Hepatocyte (in vitro differentiated cells): ENCODE measurements around the gene DHDDS. TPM values are rescaled to one million over a fixed set of nuclear protein-coding genes. Genes with fewer than 3 reads are reported as not detected.
A peak's percentile ranks its signal among the peaks of the same experiment; 100 is the strongest.

Source experiments
- DNase-seq: peaks from one replicate; pipeline ENCODE4 v3.0.0-alpha.2; 2016; ENCODE audit warnings: low spot score
- H2AFZ ChIP-seq: fragments of 200-600 bp; sonication (generic); 2 replicates; pipeline ENCODE4 v1.6.0; 2016; ENCODE audit warnings: antibody characterized with exemption, mild to moderate bottlenecking
- H3K27ac ChIP-seq: fragments of 200-600 bp; sonication (generic); 2 replicates; pipeline ENCODE4 v1.5.1; 2016; ENCODE audit warnings: mild to moderate bottlenecking
- H3K27me3 ChIP-seq: fragments of 200-600 bp; sonication (generic); 2 replicates; pipeline ENCODE4 v1.6.1; 2016
- H3K36me3 ChIP-seq: fragments of 200-600 bp; sonication (generic); replicated peaks from 2 replicates; pipeline ENCODE4 v1.5.1; 2016; ENCODE audit warnings: low read depth; ENCODE audit not compliant: insufficient read depth
- H3K4me1 ChIP-seq: fragments of 200-600 bp; sonication (generic); 2 replicates; pipeline ENCODE4 v1.5.1; 2016; ENCODE audit warnings: mild to moderate bottlenecking, moderate library complexity; ENCODE audit not compliant: insufficient read depth
- H3K4me2 ChIP-seq: fragments of 200-600 bp; sonication (generic); 2 replicates; pipeline ENCODE4 v1.6.0; 2016
- H3K4me3 ChIP-seq: fragments of 200-600 bp; sonication (generic); 2 replicates; pipeline ENCODE4 v1.5.1; 2016; ENCODE audit warnings: mild to moderate bottlenecking
- H3K79me2 ChIP-seq: fragments of 200-600 bp; sonication (generic); 2 replicates; pipeline ENCODE4 v1.6.0; 2017; ENCODE audit warnings: mild to moderate bottlenecking
- H3K9me2 ChIP-seq: fragments of 200-600 bp; sonication (generic); replicated peaks from 2 replicates; pipeline ENCODE4 v1.6.0; 2017; ENCODE audit warnings: mild to moderate bottlenecking; ENCODE audit not compliant: insufficient read depth
- H3K9me3 ChIP-seq: fragments of 200-600 bp; sonication (generic); 2 replicates; pipeline ENCODE4 v1.5.1; 2016; ENCODE audit warnings: low read depth, mild to moderate bottlenecking
- H4K20me1 ChIP-seq: fragments of 200-600 bp; sonication (generic); 2 replicates; pipeline ENCODE4 v1.6.0; 2016; ENCODE audit warnings: mild to moderate bottlenecking; ENCODE audit not compliant: insufficient read depth, poor library complexity, severe bottlenecking
- EZH2 ChIP-seq: fragments of 200-600 bp; sonication (generic); IDR thresholded peaks from 2 replicates; pipeline ENCODE4 v1.6.1; 2016; ENCODE audit warnings: antibody characterized with exemption, mild to moderate bottlenecking, borderline replicate concordance
- EZH2phosphoT487 ChIP-seq: fragments of 200-600 bp; sonication (generic); IDR thresholded peaks from one replicate; pipeline ENCODE4 v1.6.1; 2018; ENCODE audit warnings: antibody characterized with exemption, mild to moderate bottlenecking, low read depth, moderate library complexity; ENCODE audit not compliant: unreplicated experiment, severe bottlenecking
- WGBS: methylation state at CpG from one replicate; pipeline ENCODE4 v1.1.6; 2016; ENCODE audit warnings: low lambda C conversion rate; ENCODE audit errors: missing lambda C conversion rate; 5-methylcytosine and 5-hydroxymethylcytosine counted together
- polyA plus RNA-seq: library from polyadenylated mRNA; unstranded; fragments of >200 nt; fragmentation: Nextera tagmentation; extraction: Ambion mirVana; gene quantifications from 2 replicates; pipeline ENCODE4 v1.2.1, GENCODE V29; 2016
- total RNA-seq: library from RNA; depleted of rRNA; stranded (reverse); fragments of >200 nt; gene quantifications from 2 replicates; pipeline ENCODE4 v1.2.3, GENCODE V29; 2014
- TF ChIP-seq, protein P1 (sequence below): fragments of 200-600 bp; sonication (generic); IDR thresholded peaks from 2 replicates; pipeline ENCODE4 v1.5.1; 2016; ENCODE audit warnings: antibody characterized with exemption, mild to moderate bottlenecking; ENCODE audit not compliant: poor library complexity

The DHDDS gene
- total and polyA plus RNA-seq, 2 experiments from 2014 or later = 42.9 to 44.9 TPM

DNA sequence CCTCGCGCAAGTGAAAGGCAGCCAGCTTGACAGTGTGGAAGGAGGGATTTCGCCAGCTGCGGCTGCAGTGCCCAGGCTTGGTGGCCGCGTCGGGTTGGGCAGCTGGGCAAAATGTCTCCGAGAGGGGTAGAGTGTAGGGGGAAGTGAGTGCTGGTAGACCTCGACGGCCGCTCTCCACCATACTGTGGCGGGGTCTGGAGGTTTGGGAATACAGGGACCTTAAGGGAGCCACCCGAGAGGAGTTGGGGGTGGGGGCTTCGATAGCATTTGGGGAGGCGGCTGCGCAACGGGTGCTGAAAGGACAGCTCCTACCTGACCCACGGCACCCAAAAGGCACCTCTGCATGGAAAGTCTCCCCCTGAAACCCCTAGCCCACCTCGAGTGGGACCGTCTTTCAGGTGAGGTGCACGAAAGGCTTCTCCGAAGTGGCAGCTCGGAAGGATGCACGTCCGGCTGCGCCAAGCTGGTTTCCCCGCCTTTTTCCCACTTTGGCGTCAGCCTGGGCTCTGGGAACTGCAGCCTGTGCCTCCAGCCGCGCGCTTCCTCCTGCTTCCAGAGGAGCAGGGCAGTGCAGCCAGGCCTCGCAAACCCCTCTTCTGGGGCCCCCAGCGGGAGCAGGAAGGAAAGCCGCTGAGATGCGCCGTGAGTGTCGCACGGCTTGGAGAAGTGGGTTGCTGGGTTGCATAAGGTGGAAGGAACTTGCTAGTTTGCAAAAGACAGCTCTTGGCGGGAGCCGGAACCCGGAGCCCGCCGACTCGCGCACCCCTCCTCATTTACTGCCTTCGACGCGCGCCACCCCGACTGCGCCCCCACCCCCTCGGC is 39.6 kb downstream of the DHDDS start:
- Histone ChIP-seq H3K27me3 (no peaks in the 10 kb centered on the region), H4K20me1 (peaks cover 32% of the 10 kb centered on the region), H3K79me2 (peaks cover 29% of the 10 kb centered on the region), H3K36me3 (no peaks in the 10 kb centered on the region), H2AFZ (peak overlapping the region; percentile 7), H3K9me3 (no peaks in the 10 kb centered on the region), H3K9me2 (no peaks in the 10 kb centered on the region), H3K27ac (peak overlapping the region; percentile 100), H3K4me3 (peak overlapping the region; percentile 84), H3K4me1 (peaks cover 27% of the 10 kb centered on the region), H3K4me2 (peak overlapping the region; percentile 96)
- peak; percentile 88 for DNase-seq
- under 1% methylated on average over 27 of the region's 52 CpGs for WGBS
- TF ChIP-seq EZH2 (no peak), EZH2phosphoT487 (no peak)
- TF ChIP-seq, protein P1, sequence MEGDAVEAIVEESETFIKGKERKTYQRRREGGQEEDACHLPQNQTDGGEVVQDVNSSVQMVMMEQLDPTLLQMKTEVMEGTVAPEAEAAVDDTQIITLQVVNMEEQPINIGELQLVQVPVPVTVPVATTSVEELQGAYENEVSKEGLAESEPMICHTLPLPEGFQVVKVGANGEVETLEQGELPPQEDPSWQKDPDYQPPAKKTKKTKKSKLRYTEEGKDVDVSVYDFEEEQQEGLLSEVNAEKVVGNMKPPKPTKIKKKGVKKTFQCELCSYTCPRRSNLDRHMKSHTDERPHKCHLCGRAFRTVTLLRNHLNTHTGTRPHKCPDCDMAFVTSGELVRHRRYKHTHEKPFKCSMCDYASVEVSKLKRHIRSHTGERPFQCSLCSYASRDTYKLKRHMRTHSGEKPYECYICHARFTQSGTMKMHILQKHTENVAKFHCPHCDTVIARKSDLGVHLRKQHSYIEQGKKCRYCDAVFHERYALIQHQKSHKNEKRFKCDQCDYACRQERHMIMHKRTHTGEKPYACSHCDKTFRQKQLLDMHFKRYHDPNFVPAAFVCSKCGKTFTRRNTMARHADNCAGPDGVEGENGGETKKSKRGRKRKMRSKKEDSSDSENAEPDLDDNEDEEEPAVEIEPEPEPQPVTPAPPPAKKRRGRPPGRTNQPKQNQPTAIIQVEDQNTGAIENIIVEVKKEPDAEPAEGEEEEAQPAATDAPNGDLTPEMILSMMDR = no peak

DNA sequence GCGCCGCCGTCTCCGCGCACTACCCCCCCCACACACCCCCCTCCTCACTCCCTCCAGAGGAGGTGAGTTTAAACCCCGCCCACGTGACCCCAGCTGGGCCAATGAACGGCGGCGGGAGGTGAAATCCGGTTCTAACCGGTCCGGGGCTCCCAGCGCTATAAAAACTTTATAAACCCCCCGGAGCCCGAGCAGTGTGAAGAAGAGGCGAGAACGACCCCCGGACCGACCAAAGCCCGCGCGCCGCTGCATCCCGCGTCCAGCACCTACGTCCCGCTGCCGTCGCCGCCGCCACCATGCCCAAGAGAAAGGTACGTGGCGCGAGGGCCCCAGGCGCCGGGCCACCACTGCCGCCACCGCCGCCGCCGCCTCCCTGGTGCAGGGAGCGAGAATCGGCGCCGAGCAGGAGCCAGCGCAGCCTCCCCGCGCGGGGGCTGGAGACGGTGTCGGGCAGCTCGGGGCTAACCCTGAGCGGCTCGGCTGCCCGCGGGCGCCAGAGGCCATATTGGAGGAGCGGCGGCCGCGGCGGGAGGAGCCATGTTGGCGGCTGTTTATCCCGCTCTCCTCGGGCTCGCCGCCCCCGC is 40.3 kb downstream of the DHDDS start, which contains the start of gene HMGN2:
TSS of gene HMGN2 (plus strand) at position 121 of the 581 bp plus-strand sequence. CDS start at position 294, 173 bp downstream.
- WGBS = under 1% methylated on average over 37 of the region's 69 CpGs
- Histone ChIP-seq H2AFZ (peak within 1 kb of the TSS; percentile 93), H3K36me3 (no peaks in the 10 kb centered on the region), H3K4me2 (peak within 1 kb of the TSS; percentile 96), H3K9me2 (no peaks in the 10 kb centered on the region), H3K27ac (peak within 1 kb of the TSS; percentile 100), H3K27me3 (no peaks in the 10 kb centered on the region), H4K20me1 (peaks cover 32% of the 10 kb centered on the region), H3K9me3 (no peaks in the 10 kb centered on the region), H3K4me1 (peaks cover 27% of the 10 kb centered on the region), H3K4me3 (peak within 1 kb of the TSS; percentile 84), H3K79me2 (peaks cover 32% of the 10 kb centered on the region)
- DNase-seq = peak; percentile 96
- TF ChIP-seq, protein P1 = peak; percentile 4
- no peak for TF ChIP-seq EZH2
- TF ChIP-seq EZH2phosphoT487 = no peak

DNA sequence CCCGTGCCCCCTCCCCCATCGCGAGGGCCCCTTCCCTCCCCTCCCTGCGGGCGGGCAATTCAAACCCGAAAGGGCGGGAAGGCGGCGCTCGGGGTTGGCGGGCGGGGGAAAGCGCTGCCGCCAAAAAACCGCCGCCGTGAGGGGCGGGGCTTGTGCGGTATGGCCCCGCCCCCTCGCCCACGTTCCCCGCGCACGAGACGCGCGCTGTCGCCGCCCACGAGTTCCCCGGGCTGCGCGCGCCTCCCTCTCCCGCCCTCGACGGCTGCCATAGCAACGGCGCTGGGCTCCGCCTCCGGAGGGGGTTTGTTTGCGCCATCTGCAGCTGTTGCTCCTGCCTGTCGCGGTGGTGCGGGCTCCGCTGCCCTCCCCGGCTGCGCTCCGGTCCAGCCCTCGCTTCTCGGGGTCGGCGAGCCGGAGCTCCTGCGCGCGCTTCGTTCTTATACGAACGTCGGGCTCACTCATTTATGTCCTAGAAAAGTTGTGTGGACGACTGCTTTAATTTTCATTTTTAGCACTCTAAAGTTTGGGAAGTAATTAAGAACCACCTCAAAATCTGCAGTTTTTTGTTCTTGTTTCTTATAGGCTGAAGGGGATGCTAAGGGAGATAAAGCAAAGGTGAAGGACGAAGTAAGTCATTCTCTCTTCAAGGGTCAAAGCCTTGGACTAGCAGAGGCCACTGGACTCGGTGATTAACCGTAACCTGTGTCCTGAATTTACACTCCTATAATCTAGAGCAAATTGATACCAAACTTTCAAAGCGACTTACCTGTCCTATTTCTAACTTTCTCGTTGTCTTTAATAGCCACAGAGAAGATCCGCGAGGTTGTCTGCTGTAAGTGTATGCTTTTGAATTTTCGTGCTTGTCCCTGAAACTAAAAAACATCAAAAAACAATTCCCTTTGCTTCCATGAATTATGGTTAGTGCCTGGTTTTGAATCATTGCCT is 41.1 kb downstream of the DHDDS start:
- no peaks in the 10 kb centered on the region for H3K9me2 ChIP-seq
- H3K4me2 ChIP-seq = peak overlapping the region; percentile 96
- H3K27me3 ChIP-seq = no peaks in the 10 kb centered on the region
- H3K27ac ChIP-seq = peak overlapping the region; percentile 100
- TF ChIP-seq EZH2 = no peak
- TF ChIP-seq, protein P1 = no peak
- TF ChIP-seq EZH2phosphoT487 = no peak
- H3K4me3 ChIP-seq = peak overlapping the region; percentile 84
- peak overlapping the region; percentile 93 for H2AFZ ChIP-seq
- no peaks in the 10 kb centered on the region for H3K9me3 ChIP-seq
- peak; percentile 98 for DNase-seq
- H3K36me3 ChIP-seq = no peaks in the 10 kb centered on the region
- 11% methylated on average over 31 of the region's 71 CpGs for WGBS
- H3K4me1 ChIP-seq = peaks cover 27% of the 10 kb centered on the region
- peaks cover 32% of the 10 kb centered on the region for H3K79me2 ChIP-seq
- peaks cover 32% of the 10 kb centered on the region for H4K20me1 ChIP-seq
